K562 (cell line): ENCODE data around the gene NPB. TPM values are rescaled to one million over a fixed set of nuclear protein-coding genes. Genes with fewer than 3 reads are reported as not detected.

Experiments
- BHLHE40 ChIP-seq: IDR thresholded peaks from 2 replicates; pipeline ENCODE4 v1.6.1; 2011; ENCODE audit warnings: low read length, improper control_type of control experiment
- CXXC5 ChIP-seq: fragments of 250-450 bp; sonication (Bioruptor Pico); IDR thresholded peaks from 2 replicates; pipeline ENCODE4 v1.8.0; 2022; ENCODE audit warnings: inconsistent platforms, mild to moderate bottlenecking, moderate library complexity
- HDAC3 ChIP-seq: fragments of 450-650 bp; IDR thresholded peaks from 2 replicates; pipeline ENCODE4 v1.6.1; 2018; ENCODE audit warnings: borderline replicate concordance, mild to moderate bottlenecking, moderate library complexity; ENCODE audit not compliant: partially characterized antibody
- HMGN3 ChIP-seq: IDR thresholded peaks from 2 replicates; pipeline ENCODE4 v1.6.1; 2011; ENCODE audit warnings: borderline replicate concordance, low read depth, mild to moderate bottlenecking, mixed read lengths, low read length; ENCODE audit not compliant: insufficient read length; ENCODE audit errors: extremely low read depth
- NONO ChIP-seq, 2 experiments: fragments of 200-400 bp in 1 of 2; fragments of 450-650 bp in 1 of 2; formaldehyde crosslinking in 1 of 2; IDR thresholded peaks; 2 replicates each; pipeline ENCODE4 v1.6.1; 2017; ENCODE audit warnings: low read depth in 2 of 2, mild to moderate bottlenecking in 2 of 2, moderate library complexity in 2 of 2, low read length in 1 of 2
- PCBP1 ChIP-seq: fragments of 200-400 bp; formaldehyde crosslinking; IDR thresholded peaks from 2 replicates; pipeline ENCODE4 v1.6.1; 2018; ENCODE audit warnings: mild to moderate bottlenecking, low read depth, low read length; ENCODE audit not compliant: poor library complexity, severe bottlenecking
- PHF8 ChIP-seq: fragments of 200-600 bp; sonication (generic); IDR thresholded peaks from 2 replicates; pipeline ENCODE4 v1.6.1; 2012; ENCODE audit warnings: mixed run types, mild to moderate bottlenecking, inconsistent platforms, low read length, moderate library complexity, borderline replicate concordance
- POLR2AphosphoS2 ChIP-seq: IDR thresholded peaks from 2 replicates; pipeline ENCODE4 v1.6.1; 2012; ENCODE audit warnings: low read length, improper control_type of control experiment
- POLR2AphosphoS5 ChIP-seq: IDR thresholded peaks from 2 replicates; pipeline ENCODE4 v1.6.1; 2011; ENCODE audit warnings: mild to moderate bottlenecking, low read depth, low read length, moderate library complexity; ENCODE audit not compliant: control insufficient read depth, insufficient read depth
- RBFOX2 ChIP-seq: fragments of 200-400 bp; formaldehyde crosslinking; IDR thresholded peaks from 2 replicates; pipeline ENCODE4 v1.6.1; 2017; ENCODE audit warnings: low read depth, mild to moderate bottlenecking, low read length, moderate library complexity
- ZBED1 ChIP-seq: IDR thresholded peaks from 2 replicates; pipeline ENCODE4 v1.6.1; 2014
- ZEB2 ChIP-seq: fragments of 450-650 bp; IDR thresholded peaks from 2 replicates; pipeline ENCODE4 v1.6.1; 2016
- ZNF551 ChIP-seq: fragments of 250-450 bp; sonication (Bioruptor Pico); IDR thresholded peaks from 2 replicates; pipeline ENCODE4 v1.5.0; 2021; ENCODE audit warnings: mild to moderate bottlenecking, moderate library complexity
- polyA plus RNA-seq, 8 experiments: library from polyadenylated mRNA; depleted of rRNA in 4 of 8; stranded (reverse) in 5 of 8; unstranded in 3 of 8; fragments of >200 nt; fragmentation: Nextera tagmentation in 2 of 8; fragmentation: Illumina TruSeq in 1 of 8; extraction: Ambion mirVana in 2 of 8; extraction: Trizol in 1 of 8; gene quantifications; 2 replicates each; pipeline versions ENCODE4 v1.2.1 to v1.2.3, GENCODE V29; 2011 to 2014; ENCODE audit warnings: inconsistent platforms in 1 of 8, missing spikeins in 1 of 8
- total RNA-seq, 7 experiments: library from RNA; depleted of rRNA in 6 of 7; stranded (reverse); fragments of >200 nt in 6 of 7; fragmentation: Illumina TruSeq in 2 of 7; extraction: Trizol in 2 of 7; gene quantifications; 2 replicates each; pipeline versions ENCODE4 v1.2.1 to v1.2.3, GENCODE V29; 2011 to 2021; ENCODE audit warnings: low replicate concordance in 1 of 7
- TF ChIP-seq, protein P1 (sequence below): fragments of 250-450 bp; sonication (Bioruptor Pico); IDR thresholded peaks from 2 replicates; pipeline ENCODE4 v1.4.0; 2020
- TF ChIP-seq, protein P2 (sequence below): fragments of 200-800 bp; sonication (Bioruptor generic); IDR thresholded peaks from 2 replicates; pipeline ENCODE4 v1.6.1; 2017; ENCODE audit warnings: missing genetic modification characterization, missing compliant biosample characterization
- TF ChIP-seq, protein P3 (sequence below): fragments of 450-650 bp; conservative IDR thresholded peaks from 2 replicates; pipeline ENCODE4 v1.6.1; 2016; ENCODE audit warnings: missing genetic modification characterization, low read depth, mild to moderate bottlenecking, missing compliant biosample characterization, moderate library complexity
- TF ChIP-seq, protein P4 (sequence below), 2 experiments: fragments of 450-650 bp; conservative IDR thresholded peaks; 2 replicates each; pipeline ENCODE4 v1.6.1; 2017; ENCODE audit warnings: mild to moderate bottlenecking in 2 of 2, moderate library complexity in 2 of 2

The NPB gene
- total and polyA plus RNA-seq, 9 of the 15 experiments (the other 6 are each of a cell fraction or from before 2014, with no cell fraction given): 0.03 to 0.61 (median 0.14) TPM; not detected in 2

DNA sequence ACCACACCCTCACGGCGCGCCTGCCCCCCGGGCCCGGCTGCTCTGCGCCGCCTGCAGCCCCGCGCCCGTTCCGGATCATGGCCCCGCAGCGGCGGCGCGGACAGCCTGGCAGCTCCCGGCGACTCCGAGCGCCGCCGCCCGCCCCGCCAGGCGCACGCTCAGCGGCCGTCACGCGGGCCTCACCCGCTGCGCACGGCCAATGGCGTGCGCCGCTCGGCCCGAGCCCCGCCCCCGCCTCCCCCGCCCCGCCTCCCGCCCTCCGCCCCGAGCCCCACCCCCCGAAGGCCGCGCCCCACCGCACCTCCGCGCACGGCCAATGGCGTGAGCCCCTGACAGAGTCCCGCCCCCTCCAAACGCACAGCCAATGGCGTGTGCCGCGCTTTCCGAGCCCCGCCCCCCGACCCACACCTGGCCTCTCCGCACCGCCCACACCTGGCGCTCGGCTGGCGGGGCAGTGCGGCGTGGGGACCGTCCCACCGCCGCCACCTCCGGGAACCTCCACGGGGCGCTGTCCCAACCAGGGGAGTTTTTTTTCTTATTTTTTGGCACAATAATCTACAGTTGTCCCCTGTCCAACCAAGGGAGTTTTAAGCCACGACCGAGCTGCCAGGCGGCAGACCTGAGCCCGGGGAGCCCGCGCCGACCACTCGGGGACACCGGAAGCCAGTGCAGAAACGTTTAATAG, 9.4 kb downstream of the NPB start, which contains the start of gene PCYT2 (continued):
- TF ChIP-seq HMGN3 (peak; percentile 72), POLR2AphosphoS5 (0 out of 2 replicates have a peak, but pooled peaks have one; percentile 31), ZBED1 (peak; percentile 51; the same call in 1 of the 2 replicates), ZEB2 (peak; percentile 73), POLR2AphosphoS2 (peak; percentile 90), PHF8 (peak; percentile 44; the same call in 1 of the 2 replicates), RBFOX2 (peak; percentile 25; the same call in 1 of the 2 replicates), NONO (IDR thresholded peaks at IDR 0.05; ENCODE audit: low read depth in 2 of 2, low read length in 1 of 2) (peak in 1 of 2 experiments; percentile 44; a peak in 1 of 4 replicates), PCBP1 (peak; percentile 63), HDAC3 (no peak), BHLHE40 (peak; percentile 64; the same call in 1 of the 2 replicates), ZNF551 (CRISPR knock-in tag) (no peak), CXXC5 (CRISPR knock-in tag) (peak; percentile 60)
- TF ChIP-seq, protein P1, sequence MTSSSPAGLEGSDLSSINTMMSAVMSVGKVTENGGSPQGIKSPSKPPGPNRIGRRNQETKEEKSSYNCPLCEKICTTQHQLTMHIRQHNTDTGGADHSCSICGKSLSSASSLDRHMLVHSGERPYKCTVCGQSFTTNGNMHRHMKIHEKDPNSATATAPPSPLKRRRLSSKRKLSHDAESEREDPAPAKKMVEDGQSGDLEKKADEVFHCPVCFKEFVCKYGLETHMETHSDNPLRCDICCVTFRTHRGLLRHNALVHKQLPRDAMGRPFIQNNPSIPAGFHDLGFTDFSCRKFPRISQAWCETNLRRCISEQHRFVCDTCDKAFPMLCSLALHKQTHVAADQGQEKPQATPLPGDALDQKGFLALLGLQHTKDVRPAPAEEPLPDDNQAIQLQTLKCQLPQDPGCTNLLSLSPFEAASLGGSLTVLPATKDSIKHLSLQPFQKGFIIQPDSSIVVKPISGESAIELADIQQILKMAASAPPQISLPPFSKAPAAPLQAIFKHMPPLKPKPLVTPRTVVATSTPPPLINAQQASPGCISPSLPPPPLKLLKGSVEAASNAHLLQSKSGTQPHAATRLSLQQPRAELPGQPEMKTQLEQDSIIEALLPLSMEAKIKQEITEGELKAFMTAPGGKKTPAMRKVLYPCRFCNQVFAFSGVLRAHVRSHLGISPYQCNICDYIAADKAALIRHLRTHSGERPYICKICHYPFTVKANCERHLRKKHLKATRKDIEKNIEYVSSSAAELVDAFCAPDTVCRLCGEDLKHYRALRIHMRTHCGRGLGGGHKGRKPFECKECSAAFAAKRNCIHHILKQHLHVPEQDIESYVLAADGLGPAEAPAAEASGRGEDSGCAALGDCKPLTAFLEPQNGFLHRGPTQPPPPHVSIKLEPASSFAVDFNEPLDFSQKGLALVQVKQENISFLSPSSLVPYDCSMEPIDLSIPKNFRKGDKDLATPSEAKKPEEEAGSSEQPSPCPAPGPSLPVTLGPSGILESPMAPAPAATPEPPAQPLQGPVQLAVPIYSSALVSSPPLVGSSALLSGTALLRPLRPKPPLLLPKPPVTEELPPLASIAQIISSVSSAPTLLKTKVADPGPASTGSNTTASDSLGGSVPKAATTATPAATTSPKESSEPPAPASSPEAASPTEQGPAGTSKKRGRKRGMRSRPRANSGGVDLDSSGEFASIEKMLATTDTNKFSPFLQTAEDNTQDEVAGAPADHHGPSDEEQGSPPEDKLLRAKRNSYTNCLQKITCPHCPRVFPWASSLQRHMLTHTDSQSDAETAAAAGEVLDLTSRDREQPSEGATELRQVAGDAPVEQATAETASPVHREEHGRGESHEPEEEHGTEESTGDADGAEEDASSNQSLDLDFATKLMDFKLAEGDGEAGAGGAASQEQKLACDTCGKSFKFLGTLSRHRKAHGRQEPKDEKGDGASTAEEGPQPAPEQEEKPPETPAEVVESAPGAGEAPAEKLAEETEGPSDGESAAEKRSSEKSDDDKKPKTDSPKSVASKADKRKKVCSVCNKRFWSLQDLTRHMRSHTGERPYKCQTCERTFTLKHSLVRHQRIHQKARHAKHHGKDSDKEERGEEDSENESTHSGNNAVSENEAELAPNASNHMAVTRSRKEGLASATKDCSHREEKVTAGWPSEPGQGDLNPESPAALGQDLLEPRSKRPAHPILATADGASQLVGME: no peak
- TF ChIP-seq, protein P2, sequence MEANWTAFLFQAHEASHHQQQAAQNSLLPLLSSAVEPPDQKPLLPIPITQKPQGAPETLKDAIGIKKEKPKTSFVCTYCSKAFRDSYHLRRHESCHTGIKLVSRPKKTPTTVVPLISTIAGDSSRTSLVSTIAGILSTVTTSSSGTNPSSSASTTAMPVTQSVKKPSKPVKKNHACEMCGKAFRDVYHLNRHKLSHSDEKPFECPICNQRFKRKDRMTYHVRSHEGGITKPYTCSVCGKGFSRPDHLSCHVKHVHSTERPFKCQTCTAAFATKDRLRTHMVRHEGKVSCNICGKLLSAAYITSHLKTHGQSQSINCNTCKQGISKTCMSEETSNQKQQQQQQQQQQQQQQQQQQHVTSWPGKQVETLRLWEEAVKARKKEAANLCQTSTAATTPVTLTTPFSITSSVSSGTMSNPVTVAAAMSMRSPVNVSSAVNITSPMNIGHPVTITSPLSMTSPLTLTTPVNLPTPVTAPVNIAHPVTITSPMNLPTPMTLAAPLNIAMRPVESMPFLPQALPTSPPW (CRISPR knock-in tag): peak; percentile 97
- TF ChIP-seq, protein P3, sequence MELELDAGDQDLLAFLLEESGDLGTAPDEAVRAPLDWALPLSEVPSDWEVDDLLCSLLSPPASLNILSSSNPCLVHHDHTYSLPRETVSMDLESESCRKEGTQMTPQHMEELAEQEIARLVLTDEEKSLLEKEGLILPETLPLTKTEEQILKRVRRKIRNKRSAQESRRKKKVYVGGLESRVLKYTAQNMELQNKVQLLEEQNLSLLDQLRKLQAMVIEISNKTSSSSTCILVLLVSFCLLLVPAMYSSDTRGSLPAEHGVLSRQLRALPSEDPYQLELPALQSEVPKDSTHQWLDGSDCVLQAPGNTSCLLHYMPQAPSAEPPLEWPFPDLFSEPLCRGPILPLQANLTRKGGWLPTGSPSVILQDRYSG (tag): no peak
- TF ChIP-seq, protein P4, sequence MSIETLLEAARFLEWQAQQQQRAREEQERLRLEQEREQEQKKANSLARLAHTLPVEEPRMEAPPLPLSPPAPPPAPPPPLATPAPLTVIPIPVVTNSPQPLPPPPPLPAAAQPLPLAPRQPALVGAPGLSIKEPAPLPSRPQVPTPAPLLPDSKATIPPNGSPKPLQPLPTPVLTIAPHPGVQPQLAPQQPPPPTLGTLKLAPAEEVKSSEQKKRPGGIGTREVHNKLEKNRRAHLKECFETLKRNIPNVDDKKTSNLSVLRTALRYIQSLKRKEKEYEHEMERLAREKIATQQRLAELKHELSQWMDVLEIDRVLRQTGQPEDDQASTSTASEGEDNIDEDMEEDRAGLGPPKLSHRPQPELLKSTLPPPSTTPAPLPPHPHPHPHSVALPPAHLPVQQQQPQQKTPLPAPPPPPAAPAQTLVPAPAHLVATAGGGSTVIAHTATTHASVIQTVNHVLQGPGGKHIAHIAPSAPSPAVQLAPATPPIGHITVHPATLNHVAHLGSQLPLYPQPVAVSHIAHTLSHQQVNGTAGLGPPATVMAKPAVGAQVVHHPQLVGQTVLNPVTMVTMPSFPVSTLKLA (conservative IDR thresholded peaks at IDR 0.05): peak; percentile 44 to 51
